NCI-H1694 treated with DMSO at 0.1 percent for 48 hours (cell line): ENCODE data around the gene PRR13.

Experiments
- DNase-seq: peaks from one replicate; lab custom pipeline; 2025; lab: John Stamatoyannopoulos, UW

Gene PRR13

DNA sequence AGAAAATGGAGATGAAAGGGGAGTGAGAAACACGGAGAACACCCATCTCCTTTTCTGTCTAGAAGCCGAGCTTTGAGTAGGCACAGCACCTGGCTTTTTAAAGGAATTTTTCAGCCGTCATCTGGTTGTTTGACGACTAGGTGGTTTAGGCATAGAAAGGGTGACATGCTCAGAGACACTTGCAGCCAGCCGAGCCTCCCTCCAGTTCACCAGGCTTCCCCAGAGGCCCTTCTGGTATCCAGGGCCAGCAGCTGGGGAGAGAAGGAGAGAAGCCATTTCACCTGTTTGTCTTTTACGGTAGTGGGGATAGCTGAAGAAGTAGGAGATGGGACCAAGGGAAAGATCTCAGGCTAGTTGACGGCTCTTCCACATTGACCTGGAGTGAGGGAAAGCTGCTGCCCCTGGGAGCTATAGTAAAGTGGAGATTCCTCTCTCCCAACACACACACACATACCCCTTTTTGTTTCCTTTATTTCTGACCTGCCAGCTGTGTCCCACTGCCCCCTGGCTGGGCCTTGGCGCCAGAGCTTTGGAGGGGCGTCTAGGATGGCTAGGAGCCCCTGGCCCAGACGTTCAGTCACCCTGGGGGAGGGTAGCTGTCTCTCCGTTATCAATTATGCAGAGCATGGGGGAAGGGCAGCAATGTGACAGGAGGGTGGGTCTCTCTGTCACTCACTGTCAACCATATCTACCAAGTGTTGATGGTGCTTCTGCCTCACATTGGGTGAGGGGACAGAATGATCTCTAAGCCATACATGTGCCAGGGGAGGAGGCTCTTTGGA is 52.3 kb downstream of the PRR13 start:
- no peak for DNase-seq
